ENCODE results near the gene ADCYAP1R1. TPM values are rescaled to one million over a fixed set of nuclear protein-coding genes. Genes with fewer than 3 reads are reported as not detected.

The ADCYAP1R1 gene
- total and polyA plus RNA-seq, 3 donors from 2014 or later, result 3.2 to 4.8 (median 4.3) TPM

DNA sequence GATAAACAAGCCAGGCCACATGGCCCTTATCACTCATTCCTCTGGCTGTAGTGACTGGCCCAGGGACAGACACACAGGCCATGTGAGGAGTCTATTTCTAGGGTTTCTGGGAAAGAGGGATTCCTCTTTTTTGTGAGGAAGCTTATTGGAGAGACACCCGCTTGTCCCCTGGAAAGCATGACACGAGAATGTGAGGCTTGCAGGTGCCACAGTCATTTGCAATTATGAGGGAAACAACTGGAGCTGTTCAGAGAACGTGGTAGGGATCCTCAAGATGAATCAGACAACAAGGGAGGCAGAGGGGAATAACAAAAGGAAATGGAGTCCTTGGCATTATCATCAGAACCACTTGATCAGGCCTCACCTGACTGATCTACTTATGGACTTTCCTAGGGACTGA, 64.5 kb downstream of the ADCYAP1R1 start:
- no peak for DNase-seq
- TF ChIP-seq POLR2A (IDR thresholded peaks at IDR 0.05), result no peak
- TF ChIP-seq CTCF (IDR thresholded peaks at IDR 0.05), result no peak
- intact Hi-C loops (cut with DNase I; ENCODE audit: low total_unique reads), result no loop called here
- Histone ChIP-seq H3K27ac (no peak overlapping the region), H3K4me1 (no peaks in the 10 kb centered on the region), H3K9me3 (no peaks in the 10 kb centered on the region), H3K36me3 (ENCODE audit: low read depth, missing control alignments) (no peaks in the 10 kb centered on the region), H3K4me3 (no peak overlapping the region), H3K27me3 (no peaks in the 10 kb centered on the region)
- 76 to 81% methylated on average over 3 of the region's 3 CpGs for WGBS, 2 donors

DNA sequence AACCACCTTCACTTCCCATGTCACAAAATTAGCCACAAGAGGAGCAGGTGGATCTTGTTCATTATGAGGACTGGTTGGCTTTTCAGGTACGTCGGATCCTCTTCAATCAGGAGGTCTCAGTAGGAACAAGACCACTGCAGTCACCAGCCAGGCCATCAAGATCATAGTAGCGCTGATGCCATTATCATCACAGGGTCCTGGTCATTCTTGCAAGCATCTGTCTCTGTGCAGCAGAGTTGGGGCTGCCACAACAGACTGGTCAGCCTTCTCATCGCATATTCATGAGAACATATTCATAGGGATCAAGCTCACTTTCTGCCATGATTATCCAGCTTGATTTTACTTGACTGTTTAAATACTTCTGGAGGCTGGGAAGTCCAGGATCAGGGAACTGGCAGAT, 67.1 kb downstream of the ADCYAP1R1 start:
- Histone ChIP-seq H3K4me3 (no peak overlapping the region), H3K4me1 (no peaks in the 10 kb centered on the region), H3K27me3 (no peaks in the 10 kb centered on the region), H3K27ac (no peak overlapping the region), H3K36me3 (ENCODE audit: low read depth, missing control alignments) (no peaks in the 10 kb centered on the region), H3K9me3 (no peaks in the 10 kb centered on the region)
- TF ChIP-seq CTCF (IDR thresholded peaks at IDR 0.05) (no peak), POLR2A (IDR thresholded peaks at IDR 0.05) (no peak)
- no peak for DNase-seq
- 91 to 93% methylated on average over 4 of the region's 4 CpGs for WGBS, 2 donors
- intact Hi-C loops (cut with DNase I; ENCODE audit: low total_unique reads), result no loop called here

DNA sequence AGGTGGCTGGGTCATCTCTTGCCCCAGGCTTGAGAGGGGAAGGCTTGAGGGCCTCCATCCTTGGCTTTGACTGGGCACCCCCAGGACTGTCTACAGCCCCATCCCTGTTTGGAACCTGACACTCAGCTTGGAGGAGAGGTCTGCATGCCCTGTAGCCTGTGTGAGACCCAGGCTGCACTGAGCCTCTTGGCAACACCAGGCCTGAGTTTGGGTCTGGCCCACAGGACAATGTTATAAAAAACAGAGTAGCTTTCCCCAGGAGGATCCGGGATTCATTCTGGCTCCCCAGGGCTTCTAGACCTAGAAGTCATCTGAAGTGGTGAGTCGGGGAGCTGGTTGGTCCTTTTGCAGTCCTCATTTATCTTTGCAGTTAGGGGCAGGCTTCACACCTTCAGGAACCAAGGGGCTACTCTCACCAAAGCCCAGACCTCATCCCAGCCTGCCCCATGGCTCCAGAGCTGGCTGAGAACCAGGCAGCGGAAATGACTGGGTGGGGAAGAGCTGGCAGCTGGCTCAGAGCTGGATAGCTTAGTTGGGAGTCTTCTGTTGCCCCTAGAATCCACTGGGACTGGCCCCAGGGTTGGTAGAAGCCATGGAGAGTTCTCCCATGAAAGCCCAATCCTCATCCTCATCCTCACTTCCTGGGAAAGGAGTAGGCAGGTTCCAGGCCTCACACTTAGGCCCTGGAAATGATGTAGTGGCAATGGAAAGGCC, 68.8 kb downstream of the ADCYAP1R1 start:
- 98% methylated on average over 3 of the region's 3 CpGs; no CpG with 5 or more reads in 1 of the 2 donors for WGBS, 2 donors
- H3K27me3 ChIP-seq, result no peaks in the 10 kb centered on the region
- no peak for TF ChIP-seq CTCF (IDR thresholded peaks at IDR 0.05)
- no peak for TF ChIP-seq POLR2A (IDR thresholded peaks at IDR 0.05)
- H3K36me3 ChIP-seq (ENCODE audit: low read depth, missing control alignments), result no peaks in the 10 kb centered on the region
- no peak overlapping the region for H3K4me3 ChIP-seq
- no peaks in the 10 kb centered on the region for H3K4me1 ChIP-seq
- H3K27ac ChIP-seq, result no peak overlapping the region
- H3K9me3 ChIP-seq, result no peaks in the 10 kb centered on the region
- no peak for DNase-seq
- intact Hi-C loops (cut with DNase I; ENCODE audit: low total_unique reads), result loop anchor here (5.0 kb wide), 1 partner anchor 139 kb away; no protein-coding TSS in a partner anchor

DNA sequence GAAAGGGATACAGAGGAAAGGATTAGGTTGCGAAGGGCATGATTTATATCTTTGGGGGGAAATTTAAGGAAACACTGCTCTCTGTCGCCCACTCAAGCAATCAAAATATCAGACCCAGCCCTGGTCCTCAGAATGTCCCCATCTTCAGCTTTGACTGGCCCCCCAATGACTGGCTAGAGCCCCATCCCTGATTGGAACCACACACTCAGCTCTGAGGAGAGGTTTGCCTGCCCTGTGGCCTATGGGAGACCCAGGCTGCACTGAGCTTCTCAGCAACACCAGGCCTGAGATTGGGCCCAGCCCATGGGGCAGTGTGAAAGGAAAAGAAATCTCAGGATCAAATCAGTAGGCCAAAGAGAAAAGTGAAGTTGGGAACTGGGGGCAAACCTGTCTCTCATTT, 69.5 kb downstream of the ADCYAP1R1 start:
- Histone ChIP-seq H3K27ac (no peak overlapping the region), H3K36me3 (ENCODE audit: low read depth, missing control alignments) (no peaks in the 10 kb centered on the region), H3K4me3 (no peak overlapping the region), H3K4me1 (no peaks in the 10 kb centered on the region), H3K9me3 (no peaks in the 10 kb centered on the region), H3K27me3 (no peaks in the 10 kb centered on the region)
- 87 to 94% methylated on average over 2 of the region's 2 CpGs for WGBS, 2 donors
- TF ChIP-seq CTCF (IDR thresholded peaks at IDR 0.05) (no peak), POLR2A (IDR thresholded peaks at IDR 0.05) (no peak)
- no peak for DNase-seq
- intact Hi-C loops (cut with DNase I; ENCODE audit: low total_unique reads), result loop anchor here (5.0 kb wide), 1 partner anchor 139 kb away; no protein-coding TSS in a partner anchor

- H3K36me3 ChIP-seq (ENCODE audit: low read depth, missing control alignments), result no peaks in the 10 kb centered on the region
- H3K27ac ChIP-seq, result no peak overlapping the region
- 5 to 8% methylated on average over 4 of the region's 4 CpGs for WGBS, 2 donors
- intact Hi-C loops (cut with DNase I; ENCODE audit: low total_unique reads), result loop anchor here (5.0 kb wide), 1 partner anchor 140 kb away; no protein-coding TSS in a partner anchor
- DNase-seq, result peak; percentile 84
- no peaks in the 10 kb centered on the region for H3K9me3 ChIP-seq
- H3K4me3 ChIP-seq, result no peak overlapping the region
- H3K27me3 ChIP-seq, result no peaks in the 10 kb centered on the region
- H3K4me1 ChIP-seq, result no peaks in the 10 kb centered on the region
- peak; percentile 58 to 77 (median 77) for TF ChIP-seq CTCF (IDR thresholded peaks at IDR 0.05)
- TF ChIP-seq POLR2A (IDR thresholded peaks at IDR 0.05), result no peak
Observed at GRCh38 chr7:31122649-31123058, 70.5 kb downstream of the ADCYAP1R1 start.
